Activated CD8-positive, alpha-beta T cell treated with anti-CD3 and anti-CD28 coated beads for 36 hours (primary cell): ENCODE data around the gene ANLN. TPM values are rescaled to one million over a fixed set of nuclear protein-coding genes. Genes with fewer than 3 reads are reported as not detected.
"Not testable (repeated sequence)": the region's sequence is repeated elsewhere in the genome, so short reads cannot be mapped to it uniquely, and the experiment has no call there.

Experiments
- ATAC-seq: fragments of 200-7000 bp; cut with Tn5 transposase; one replicate; pipeline ENCODE4 v1.10.0; 2021; ENCODE audit warnings: mild to moderate bottlenecking, moderate library complexity
- CTCF ChIA-PET: fragments of 350-600 bp; sonication (Branson Sonifier 250); formaldehyde crosslinking; loops from one replicate; lab custom pipeline; 2021; ENCODE audit warnings: antibody characterized with exemption; lab: Charles Lee
- POLR2A ChIA-PET: fragments of 350-600 bp; sonication (Branson Sonifier 250); formaldehyde crosslinking; loops from one replicate; lab custom pipeline; 2021; ENCODE audit warnings: antibody characterized with exemption; lab: Charles Lee
- DNase-seq: peaks from one replicate; pipeline ENCODE4 v3.0.0-alpha.2; 2020
- H3K27ac Mint-ChIP-seq: one replicate; pipeline ENCODE4 v1.8.0; 2021; ENCODE audit warnings: mild to moderate bottlenecking, mixed read lengths
- H3K27me3 Mint-ChIP-seq: one replicate; pipeline ENCODE4 v1.8.0; 2021; ENCODE audit warnings: mixed read lengths
- H3K36me3 Mint-ChIP-seq: one replicate; pipeline ENCODE4 v1.8.0; 2021; ENCODE audit warnings: low read depth, mixed read lengths
- H3K4me1 Mint-ChIP-seq: one replicate; pipeline ENCODE4 v1.8.0; 2021; ENCODE audit warnings: low read depth, mixed read lengths
- H3K4me3 Mint-ChIP-seq: one replicate; pipeline ENCODE4 v1.8.0; 2021; ENCODE audit warnings: mild to moderate bottlenecking, moderate library complexity, mixed read lengths
- H3K9me3 Mint-ChIP-seq: one replicate; pipeline ENCODE4 v1.8.0; 2021; ENCODE audit warnings: mixed read lengths
- CTCF ChIP-seq: fragments of 200-600 bp; IDR thresholded peaks from one replicate; pipeline ENCODE4 v1.8.0; 2022; ENCODE audit warnings: antibody characterized with exemption, mild to moderate bottlenecking
- intact Hi-C: fragments of 100-400 bp; cut with micrococcal nuclease; formaldehyde crosslinking; loops from one replicate; pipeline ENCODE4 v1.10.0; 2022
- total RNA-seq, 2 experiments: library from RNA; stranded (reverse); gene quantifications; one replicate each; pipeline ENCODE4 v1.2.3, GENCODE V29; 2021

The ANLN gene
- total RNA-seq, 2 experiments from 2014 or later, result 38.1 to 45.0 TPM

- POLR2A ChIA-PET, result no interaction called here
- intact Hi-C loops, result loop anchor here (10.0 kb wide), 1 partner anchor 501 kb away; no protein-coding TSS in a partner anchor
- TF ChIP-seq CTCF, result no peak
- Mint-ChIP-seq H3K27ac (no peak overlapping the region), H3K27me3 (no peaks in the 10 kb centered on the region), H3K9me3 (peaks cover 12% of the 10 kb centered on the region), H3K4me3 (no peak overlapping the region), H3K36me3 (no peaks in the 10 kb centered on the region), H3K4me1 (peaks cover 9% of the 10 kb centered on the region)
- CTCF ChIA-PET, result interaction anchor here (0.6 to 1.0 kb wide), 2 partner anchors 544 to 697 kb away, joined by 3 read pairs; no protein-coding TSS in a partner anchor
- DNase-seq (no peak), ATAC-seq (no peak)
Measured at GRCh38 chr7:36484265-36484664, 94.6 kb downstream of the ANLN start.

- POLR2A ChIA-PET, result no interaction called here
- TF ChIP-seq CTCF, result no peak
- Mint-ChIP-seq H3K9me3 (peaks cover 1% of the 10 kb centered on the region), H3K4me1 (peaks cover 4% of the 10 kb centered on the region), H3K36me3 (no peaks in the 10 kb centered on the region), H3K4me3 (no peak overlapping the region), H3K27ac (no peak overlapping the region), H3K27me3 (no peaks in the 10 kb centered on the region)
- intact Hi-C loops, result loop anchor here (5.0 to 10.0 kb wide), 4 partner anchors 186 to 716 kb away; no protein-coding TSS in a partner anchor
- ATAC-seq, result no peak
- CTCF ChIA-PET, result interaction anchor here (1.5 to 7.8 kb wide), 5 partner anchors 11 to 719 kb away, joined by 4 to 93 read pairs (median 11); no protein-coding TSS in a partner anchor
- no peak for DNase-seq
Measured at GRCh38 chr7:36486336-36486735, 96.7 kb downstream of the ANLN start.

GRCh38 chr7:36487756-36488336, 98.2 kb downstream of the ANLN start:
- H3K36me3 Mint-ChIP-seq, result no peaks in the 10 kb centered on the region
- DNase-seq, result peak; percentile 46
- intact Hi-C loops, result loop anchor here (5.0 to 10.0 kb wide), 4 partner anchors 184 to 714 kb away; no protein-coding TSS in a partner anchor
- peak; percentile 82 for TF ChIP-seq CTCF
- H3K4me1 Mint-ChIP-seq, result no peaks in the 10 kb centered on the region
- no peaks in the 10 kb centered on the region for H3K27me3 Mint-ChIP-seq
- peak; percentile 79 for ATAC-seq
- no peak overlapping the region for H3K27ac Mint-ChIP-seq
- POLR2A ChIA-PET, result interaction anchor here (0.9 to 1.1 kb wide), 2 partner anchors 9 to 694 kb away, joined by 3 to 4 read pairs; no protein-coding TSS in a partner anchor
- H3K9me3 Mint-ChIP-seq, result no peaks in the 10 kb centered on the region
- CTCF ChIA-PET, result interaction anchor here (0.6 to 7.8 kb wide), 46 partner anchors 9 to 857 kb away, joined by 3 to 93 read pairs (median 4); no protein-coding TSS in a partner anchor
- H3K4me3 Mint-ChIP-seq, result no peak overlapping the region

- H3K36me3 Mint-ChIP-seq, H3K4me1 Mint-ChIP-seq, DNase-seq, H3K27ac Mint-ChIP-seq, ATAC-seq, H3K9me3 Mint-ChIP-seq, H3K27me3 Mint-ChIP-seq, H3K4me3 Mint-ChIP-seq, POLR2A ChIA-PET: not testable (repeated sequence)
- CTCF ChIA-PET, result interaction anchor here (1.0 to 7.8 kb wide), 12 partner anchors 9 to 720 kb away, joined by 3 to 93 read pairs (median 6); no protein-coding TSS in a partner anchor
- intact Hi-C loops, result loop anchor here (5.0 to 10.0 kb wide), 4 partner anchors 184 to 714 kb away; no protein-coding TSS in a partner anchor
Measured at GRCh38 chr7:36488672-36489071, 99.0 kb downstream of the ANLN start.

- no peak for TF ChIP-seq CTCF
- CTCF ChIA-PET, result interaction anchor here (0.9 to 7.8 kb wide), 5 partner anchors 180 to 709 kb away, joined by 3 to 93 read pairs (median 17); no protein-coding TSS in a partner anchor
- H3K4me1 Mint-ChIP-seq, result no peaks in the 10 kb centered on the region
- H3K9me3 Mint-ChIP-seq, result no peaks in the 10 kb centered on the region
- no peaks in the 10 kb centered on the region for H3K27me3 Mint-ChIP-seq
- H3K27ac Mint-ChIP-seq, result no peak overlapping the region
- POLR2A ChIA-PET, result interaction anchor here (0.6 to 1.5 kb wide), 2 partner anchors 8 to 346 kb away, joined by 3 to 4 read pairs; no protein-coding TSS in a partner anchor
- no peak for ATAC-seq
- H3K4me3 Mint-ChIP-seq, result no peak overlapping the region
- no peaks in the 10 kb centered on the region for H3K36me3 Mint-ChIP-seq
- no peak for DNase-seq
- intact Hi-C loops, result no loop called here
Measured at GRCh38 chr7:36490419-36490830, 100.8 kb downstream of the ANLN start.
